ENCODE measurements around the gene NXPH4. TPM values are rescaled to one million over a fixed set of nuclear protein-coding genes. Genes with fewer than 3 reads are reported as not detected.
A peak's percentile ranks its signal among the peaks of the same experiment; 100 is the strongest.

Gene NXPH4
- total RNA-seq, 2 experiments from 2014 or later = 5.3 to 10.5 TPM

GRCh38 chr12:57238854-57239554 lies 22.4 kb downstream of the NXPH4 start:
- H3K4me2 ChIP-seq (ENCODE audit: low read length) = peak overlapping the region; percentile 99
- ChIA-PET POLR2A (interaction anchor here (1.0 to 7.3 kb wide), 4 partner anchors 8 to 25 kb away, joined by 5 to 69 read pairs (median 14); partner anchors contain the start of gene SHMT2), CTCF (ENCODE audit: unreplicated experiment) (interaction anchor here (2.3 to 3.0 kb wide), 2 partner anchors 9 to 25 kb away, joined by 10 to 18 read pairs; partner anchors contain the start of gene SHMT2)
- peaks cover 20% of the 10 kb centered on the region for H3K36me3 ChIP-seq (ENCODE audit: insufficient read depth, low read length)
- H3K4me3 ChIP-seq (ENCODE audit: low read depth, low read length, poor library complexity, severe bottlenecking) = peak overlapping the region; percentile 74
- H3K4me1 ChIP-seq (ENCODE audit: insufficient read depth, low read length, poor library complexity, severe bottlenecking) = peaks cover 53% of the 10 kb centered on the region
- H3K27ac ChIP-seq (ENCODE audit: low read depth, low read length, poor library complexity, severe bottlenecking) = peak overlapping the region; percentile 92
- no peaks in the 10 kb centered on the region for H3K9me2 ChIP-seq (ENCODE audit: insufficient read depth, low read length)
- peak; percentile 90 for DNase-seq (ENCODE audit: low spot score)
- H2AFZ ChIP-seq (ENCODE audit: low read length) = peak overlapping the region; percentile 43; the same call in 1 of the 2 replicates
- H3K9me3 ChIP-seq (ENCODE audit: low read length) = no peaks in the 10 kb centered on the region
- BruUV-seq (replicated peaks) = no TSS peak
- intact Hi-C loops (cut with micrococcal nuclease; ENCODE audit: unreplicated experiment) = loop anchor here (1.0 kb wide), 1 partner anchor 25 kb away; no protein-coding TSS in a partner anchor
- peak; percentile 100 for TF ChIP-seq CTCF (conservative IDR thresholded peaks at IDR 0.05; ENCODE audit: low read length)
- no peak for TF ChIP-seq EZH2phosphoT487 (IDR thresholded peaks at IDR 0.05; ENCODE audit: borderline replicate concordance, low read depth, low read length)
- 0 out of 2 replicates have a peak, but pooled peaks cover 2% of the 10 kb centered on the region for H4K20me1 ChIP-seq (ENCODE audit: insufficient read depth, low read length)
- no peaks in the 10 kb centered on the region for H3K79me2 ChIP-seq (ENCODE audit: insufficient read depth, low read depth, low read length)

GRCh38 chr12:57239587-57240065 lies 23.0 kb downstream of the NXPH4 start:
- Histone ChIP-seq H3K4me2 (ENCODE audit: low read length) (peak overlapping the region; percentile 99), H3K79me2 (ENCODE audit: insufficient read depth, low read depth, low read length) (no peaks in the 10 kb centered on the region), H3K9me3 (ENCODE audit: low read length) (no peaks in the 10 kb centered on the region), H4K20me1 (ENCODE audit: insufficient read depth, low read length) (no peaks in the 10 kb centered on the region), H3K36me3 (ENCODE audit: insufficient read depth, low read length) (peaks cover 13% of the 10 kb centered on the region), H2AFZ (ENCODE audit: low read length) (peak overlapping the region; percentile 34; the same call in 1 of the 2 replicates), H3K4me1 (ENCODE audit: insufficient read depth, low read length, poor library complexity, severe bottlenecking) (peaks cover 51% of the 10 kb centered on the region), H3K4me3 (ENCODE audit: low read depth, low read length, poor library complexity, severe bottlenecking) (peak overlapping the region; percentile 74), H3K27ac (ENCODE audit: low read depth, low read length, poor library complexity, severe bottlenecking) (peak overlapping the region; percentile 92), H3K9me2 (ENCODE audit: insufficient read depth, low read length) (no peaks in the 10 kb centered on the region)
- no peak for TF ChIP-seq EZH2phosphoT487 (IDR thresholded peaks at IDR 0.05; ENCODE audit: borderline replicate concordance, low read depth, low read length)
- no peak for TF ChIP-seq CTCF (conservative IDR thresholded peaks at IDR 0.05; ENCODE audit: low read length)
- intact Hi-C loops (cut with micrococcal nuclease; ENCODE audit: unreplicated experiment) = loop anchor here (1.0 to 5.0 kb wide), 6 partner anchors 25 to 513 kb away; partner anchors contain the start of genes CDK4, DDIT3 and STAT6
- POLR2A ChIA-PET = interaction anchor here (1.0 to 7.3 kb wide), 3 partner anchors 9 to 26 kb away, joined by 5 to 69 read pairs (median 17); partner anchors contain the start of gene SHMT2
- CTCF ChIA-PET (ENCODE audit: unreplicated experiment) = interaction anchor here (2.3 to 4.5 kb wide), 3 partner anchors 10 to 26 kb away, joined by 10 to 32 read pairs (median 18); partner anchors contain the start of gene SHMT2
- TSS peak; percentile 72 for BruUV-seq (replicated peaks)
- no peak for DNase-seq (ENCODE audit: low spot score)
